Neutrophil (primary cell): ENCODE data around the gene TTC33.
"Not testable (repeated sequence)": the region's sequence is repeated elsewhere in the genome, so short reads cannot be mapped to it uniquely, and the experiment has no call there.

ENCODE experiments used
- H3K27ac ChIP-seq: fragments of 200-600 bp; sonication (generic); 2 replicates; pipeline ENCODE4 v1.5.1; 2016; ENCODE audit warnings: mild to moderate bottlenecking, moderate library complexity
- H3K27me3 ChIP-seq: fragments of 200-600 bp; sonication (generic); 2 replicates; pipeline ENCODE4 v1.6.0; 2016; ENCODE audit warnings: mild to moderate bottlenecking
- H3K36me3 ChIP-seq: fragments of 200-600 bp; sonication (generic); 2 replicates; pipeline ENCODE4 v1.5.1; 2017
- H3K4me1 ChIP-seq, 2 experiments: fragments of 200-600 bp in 1 of 2; sonication (generic) in 1 of 2; 1 replicate in 1 of 2; 2 replicates in 1 of 2; pipeline versions ENCODE4 v1.5.1 to v1.6.1; 2013 to 2016; ENCODE audit warnings: low read depth in 1 of 2, low read length in 1 of 2, mild to moderate bottlenecking in 1 of 2, moderate library complexity in 1 of 2; ENCODE audit not compliant: control insufficient read depth in 1 of 2, insufficient read depth in 1 of 2
- H3K4me3 ChIP-seq, 2 experiments: fragments of 200-600 bp in 1 of 2; sonication (generic) in 1 of 2; 1 replicate in 1 of 2; 2 replicates in 1 of 2; pipeline ENCODE4 v1.5.1; 2013 to 2016; ENCODE audit warnings: low read depth in 1 of 2, low read length in 1 of 2, mild to moderate bottlenecking in 1 of 2, moderate library complexity in 1 of 2
- H3K9me3 ChIP-seq: fragments of 200-600 bp; sonication (generic); 2 replicates; pipeline ENCODE4 v1.5.1; 2016
- TF ChIP-seq, protein P1 (sequence below): fragments of 200-600 bp; sonication (generic); IDR thresholded peaks from 2 replicates; pipeline ENCODE4 v1.5.1; 2016; ENCODE audit warnings: antibody characterized with exemption

Gene TTC33

DNA sequence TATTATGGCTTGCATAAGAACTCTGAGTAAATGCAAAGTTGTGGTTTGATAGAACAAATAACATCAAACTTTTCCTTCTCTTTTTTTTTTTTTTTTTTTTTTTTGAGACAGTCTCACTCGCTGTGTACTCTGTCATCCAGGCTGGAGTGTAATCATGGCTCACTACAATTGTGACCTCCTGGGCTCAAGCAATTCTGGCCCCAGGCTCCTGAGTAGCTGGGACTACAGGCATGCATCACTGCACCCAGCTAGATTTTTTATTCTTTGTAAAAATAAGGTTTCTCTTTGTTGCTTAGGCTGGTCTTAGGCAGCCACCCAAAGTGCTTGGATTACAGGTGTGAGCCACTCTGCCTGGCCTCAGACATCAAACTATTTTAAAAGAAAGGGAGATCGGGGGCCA is 95.0 kb downstream of the TTC33 start:
- TF ChIP-seq, protein P1, sequence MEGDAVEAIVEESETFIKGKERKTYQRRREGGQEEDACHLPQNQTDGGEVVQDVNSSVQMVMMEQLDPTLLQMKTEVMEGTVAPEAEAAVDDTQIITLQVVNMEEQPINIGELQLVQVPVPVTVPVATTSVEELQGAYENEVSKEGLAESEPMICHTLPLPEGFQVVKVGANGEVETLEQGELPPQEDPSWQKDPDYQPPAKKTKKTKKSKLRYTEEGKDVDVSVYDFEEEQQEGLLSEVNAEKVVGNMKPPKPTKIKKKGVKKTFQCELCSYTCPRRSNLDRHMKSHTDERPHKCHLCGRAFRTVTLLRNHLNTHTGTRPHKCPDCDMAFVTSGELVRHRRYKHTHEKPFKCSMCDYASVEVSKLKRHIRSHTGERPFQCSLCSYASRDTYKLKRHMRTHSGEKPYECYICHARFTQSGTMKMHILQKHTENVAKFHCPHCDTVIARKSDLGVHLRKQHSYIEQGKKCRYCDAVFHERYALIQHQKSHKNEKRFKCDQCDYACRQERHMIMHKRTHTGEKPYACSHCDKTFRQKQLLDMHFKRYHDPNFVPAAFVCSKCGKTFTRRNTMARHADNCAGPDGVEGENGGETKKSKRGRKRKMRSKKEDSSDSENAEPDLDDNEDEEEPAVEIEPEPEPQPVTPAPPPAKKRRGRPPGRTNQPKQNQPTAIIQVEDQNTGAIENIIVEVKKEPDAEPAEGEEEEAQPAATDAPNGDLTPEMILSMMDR: no peak
- H3K36me3 ChIP-seq: no peaks in the 10 kb centered on the region

DNA sequence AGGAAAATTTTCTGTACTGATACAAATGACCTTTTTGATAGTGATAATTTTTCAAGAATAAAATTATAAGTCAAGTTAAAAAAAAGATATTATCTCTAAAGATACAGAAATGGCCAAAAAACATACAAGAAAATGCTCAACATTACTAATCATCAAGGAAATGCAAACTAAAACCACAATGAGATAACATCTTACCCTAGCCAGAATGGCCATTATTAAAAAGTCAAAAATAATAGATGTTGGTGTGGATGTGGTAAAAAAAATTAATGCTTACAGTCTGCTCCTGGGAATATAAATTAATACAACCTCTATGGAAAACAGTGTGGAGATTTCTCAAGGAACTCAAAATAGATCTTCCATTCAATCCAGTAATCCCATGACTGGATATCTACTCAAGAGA is 99.0 kb downstream of the TTC33 start:
- H3K9me3 ChIP-seq: no peaks in the 10 kb centered on the region
- TF ChIP-seq, protein P1: no peak
- no peak overlapping the region for H3K4me3 ChIP-seq
- peaks cover 0 to 9% of the 10 kb centered on the region in 2 experiments for H3K4me1 ChIP-seq
- no peaks in the 10 kb centered on the region for H3K27me3 ChIP-seq
- no peak overlapping the region for H3K27ac ChIP-seq
- no peaks in the 10 kb centered on the region for H3K36me3 ChIP-seq

More for the DNA sequence above, 95.0 kb downstream of the TTC33 start:
- Histone ChIP-seq H3K9me3 (no peaks in the 10 kb centered on the region), H3K27me3 (no peaks in the 10 kb centered on the region), H3K4me1 (peaks cover 0 to 9% of the 10 kb centered on the region in 2 experiments), H3K4me3 (no peak overlapping the region), H3K27ac (no peak overlapping the region)

DNA sequence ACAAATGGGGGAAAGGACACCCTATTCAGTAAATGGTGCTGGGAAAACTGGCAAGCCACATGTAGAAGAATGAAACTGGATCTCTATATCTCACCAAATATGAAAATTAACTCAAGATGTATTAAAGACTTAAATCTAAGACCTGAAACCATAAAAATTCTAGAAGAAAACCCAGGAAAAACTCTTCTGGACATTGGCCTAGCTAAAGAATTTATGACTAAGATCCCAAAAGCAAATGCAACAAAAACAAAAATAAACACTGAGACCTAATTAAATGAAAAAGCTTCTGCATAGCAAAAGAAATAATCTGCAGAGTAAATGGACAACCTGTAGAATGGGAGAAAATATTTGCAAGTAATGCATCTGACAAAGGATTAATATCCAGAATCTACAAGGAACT is 99.7 kb downstream of the TTC33 start:
- H3K27ac ChIP-seq, H3K4me1 ChIP-seq, H3K36me3 ChIP-seq, H3K9me3 ChIP-seq, H3K4me3 ChIP-seq, H3K27me3 ChIP-seq: not testable (repeated sequence)

DNA sequence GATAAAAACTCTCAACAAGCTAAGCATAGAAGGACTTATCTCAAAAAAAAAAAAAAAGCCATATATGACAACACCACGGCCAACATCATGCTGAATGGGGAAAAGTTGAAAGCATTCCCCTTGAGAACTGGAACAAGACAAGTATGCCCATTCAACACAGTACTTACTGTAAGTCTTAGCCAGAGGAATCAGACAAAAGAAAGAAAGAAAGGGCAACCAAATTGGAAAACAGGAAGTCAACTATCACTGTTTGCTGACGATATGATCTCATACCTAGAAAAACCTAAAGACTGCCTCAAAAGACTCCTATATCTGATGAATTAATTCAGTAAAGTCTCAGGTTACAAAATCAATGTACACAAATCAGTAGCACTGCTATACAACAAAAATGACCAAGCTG is 100.6 kb downstream of the TTC33 start:
- TF ChIP-seq, protein P1: no peak
- H3K4me1 ChIP-seq: peaks cover 0 to 7% of the 10 kb centered on the region in 2 experiments
- no peaks in the 10 kb centered on the region for H3K27me3 ChIP-seq
- H3K9me3 ChIP-seq: no peaks in the 10 kb centered on the region
- no peak overlapping the region for H3K27ac ChIP-seq
- H3K36me3 ChIP-seq: no peaks in the 10 kb centered on the region
- no peak overlapping the region for H3K4me3 ChIP-seq

DNA sequence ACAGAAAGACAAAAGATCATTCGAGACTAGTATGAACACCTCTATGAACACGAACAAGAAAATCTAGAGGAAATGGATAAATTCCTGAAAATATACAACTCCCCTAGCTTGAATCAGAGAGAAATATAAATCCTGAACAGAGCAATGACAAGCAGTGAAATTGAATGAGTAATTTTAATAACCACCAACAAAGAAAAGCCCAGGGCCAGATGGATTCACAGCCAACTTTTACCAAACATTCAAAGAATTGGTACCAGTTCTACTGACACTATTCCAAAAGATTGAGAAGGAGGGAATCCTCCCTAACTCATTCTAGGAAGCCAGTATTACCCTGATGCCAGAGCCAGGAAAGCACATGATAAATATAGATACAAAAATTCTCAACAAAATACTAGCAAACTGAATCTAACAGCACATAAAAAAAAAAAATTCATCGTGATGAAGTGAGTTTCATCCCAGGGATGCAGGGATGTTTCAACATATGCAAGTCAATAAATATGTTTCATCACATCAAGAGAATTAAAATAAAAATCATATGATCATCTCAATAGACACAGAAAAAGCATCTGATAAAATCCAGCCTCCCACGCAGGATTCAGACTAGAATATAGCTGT is 101.3 kb downstream of the TTC33 start:
- no peaks in the 10 kb centered on the region for H3K9me3 ChIP-seq
- H3K27me3 ChIP-seq: no peaks in the 10 kb centered on the region
- peaks cover 5 to 6% of the 10 kb centered on the region in 2 experiments for H3K4me1 ChIP-seq
- TF ChIP-seq, protein P1: no peak
- H3K36me3 ChIP-seq: no peaks in the 10 kb centered on the region
- H3K27ac ChIP-seq: no peak overlapping the region
- H3K4me3 ChIP-seq: no peak overlapping the region

DNA sequence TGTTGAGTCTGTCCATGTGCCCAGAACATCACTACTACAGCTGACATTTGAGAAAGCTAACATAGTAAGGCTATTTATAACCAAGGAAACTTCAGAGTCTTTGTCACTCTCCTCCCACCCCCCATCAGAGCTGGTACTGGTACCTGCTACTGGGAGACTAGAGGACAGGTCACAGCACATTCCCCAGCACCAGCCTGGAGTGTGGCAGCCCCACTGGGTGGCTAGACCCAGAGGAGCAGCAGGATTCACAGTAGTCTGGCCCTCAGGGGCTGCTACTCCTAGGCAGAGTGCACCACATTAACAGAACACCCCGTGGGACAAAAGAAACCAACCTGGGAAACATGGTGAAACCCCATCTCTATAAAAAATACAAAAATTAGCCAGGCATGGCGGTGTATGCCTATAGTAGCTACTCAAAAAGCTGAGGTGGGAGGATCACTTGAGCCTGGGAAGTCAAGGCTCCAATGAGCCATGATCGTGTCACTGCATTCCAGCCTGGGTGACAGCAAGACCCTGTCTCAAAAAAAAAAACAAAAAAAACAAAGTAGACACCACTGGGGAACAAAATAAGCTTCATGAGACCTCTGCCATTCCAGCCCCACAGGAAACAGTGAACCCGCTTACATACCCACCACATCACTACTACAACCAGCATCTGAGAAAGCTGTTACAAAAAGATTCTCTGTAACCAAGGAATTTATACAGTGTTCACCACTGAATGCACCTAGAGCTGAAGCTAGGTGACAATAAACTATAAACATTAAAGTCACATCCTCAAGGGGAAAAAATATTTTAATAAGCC is 102.3 kb downstream of the TTC33 start:
- Histone ChIP-seq H3K4me3 (no peak overlapping the region), H3K4me1 (peaks cover 5 to 12% of the 10 kb centered on the region in 2 experiments), H3K36me3 (no peaks in the 10 kb centered on the region), H3K27me3 (no peaks in the 10 kb centered on the region), H3K9me3 (no peaks in the 10 kb centered on the region), H3K27ac (no peak overlapping the region)
- TF ChIP-seq, protein P1: no peak
